Measurements from ENCODE around the gene TRIM65. TPM values are rescaled to one million over a fixed set of nuclear protein-coding genes. Genes with fewer than 3 reads are reported as not detected.

The TRIM65 gene
- total and polyA plus RNA-seq, 2 of the 13 experiments (the other 11 are each of a cell fraction or from before 2014, with no cell fraction given): 10.3 to 22.4 TPM

DNA sequence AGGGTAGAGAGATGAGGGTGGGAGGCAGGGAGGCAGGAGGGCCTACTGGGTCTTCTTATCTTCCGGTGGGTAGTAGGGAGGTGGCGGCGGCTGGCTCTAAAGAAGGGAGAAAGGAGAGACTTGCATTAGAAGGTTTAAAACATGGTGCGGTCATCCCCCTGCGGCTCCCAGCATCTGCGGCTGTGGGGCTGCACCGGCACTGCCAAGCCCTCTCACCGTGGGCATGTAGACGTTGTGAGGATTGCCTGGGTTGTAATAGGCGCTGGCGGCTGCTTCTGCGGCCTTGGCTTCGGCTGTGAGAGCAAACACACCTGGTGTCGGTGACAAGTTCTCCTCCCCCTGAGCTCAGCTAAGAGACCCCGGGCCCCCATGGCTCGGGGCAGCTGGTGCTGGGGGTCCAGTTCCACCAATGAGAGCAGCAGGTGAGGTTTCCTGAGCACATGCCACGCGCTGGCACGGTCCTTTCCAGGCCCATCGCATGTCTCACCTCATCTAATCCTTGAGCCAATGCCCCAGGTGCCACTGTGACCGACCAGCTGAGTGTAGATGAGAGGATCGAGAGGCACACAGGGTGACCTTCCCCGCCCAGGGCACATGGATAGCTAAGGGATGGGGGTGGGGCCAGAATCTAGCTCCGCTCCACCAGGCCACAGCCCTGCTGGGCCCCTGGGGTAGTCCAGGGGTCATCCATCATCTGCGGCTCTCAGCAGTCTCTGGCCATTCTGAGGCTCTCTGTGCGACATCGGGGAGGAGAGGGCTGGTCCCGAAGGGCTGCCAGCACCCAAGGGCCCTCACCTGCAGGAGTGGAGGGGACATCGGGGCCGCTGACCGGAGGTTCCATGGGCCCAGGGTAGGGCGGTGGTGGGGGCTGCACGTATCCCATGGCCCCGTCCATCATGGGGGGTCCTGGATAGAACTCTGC lies 49.8 kb downstream of the TRIM65 start (continued):
- TF ChIP-seq, protein P1, sequence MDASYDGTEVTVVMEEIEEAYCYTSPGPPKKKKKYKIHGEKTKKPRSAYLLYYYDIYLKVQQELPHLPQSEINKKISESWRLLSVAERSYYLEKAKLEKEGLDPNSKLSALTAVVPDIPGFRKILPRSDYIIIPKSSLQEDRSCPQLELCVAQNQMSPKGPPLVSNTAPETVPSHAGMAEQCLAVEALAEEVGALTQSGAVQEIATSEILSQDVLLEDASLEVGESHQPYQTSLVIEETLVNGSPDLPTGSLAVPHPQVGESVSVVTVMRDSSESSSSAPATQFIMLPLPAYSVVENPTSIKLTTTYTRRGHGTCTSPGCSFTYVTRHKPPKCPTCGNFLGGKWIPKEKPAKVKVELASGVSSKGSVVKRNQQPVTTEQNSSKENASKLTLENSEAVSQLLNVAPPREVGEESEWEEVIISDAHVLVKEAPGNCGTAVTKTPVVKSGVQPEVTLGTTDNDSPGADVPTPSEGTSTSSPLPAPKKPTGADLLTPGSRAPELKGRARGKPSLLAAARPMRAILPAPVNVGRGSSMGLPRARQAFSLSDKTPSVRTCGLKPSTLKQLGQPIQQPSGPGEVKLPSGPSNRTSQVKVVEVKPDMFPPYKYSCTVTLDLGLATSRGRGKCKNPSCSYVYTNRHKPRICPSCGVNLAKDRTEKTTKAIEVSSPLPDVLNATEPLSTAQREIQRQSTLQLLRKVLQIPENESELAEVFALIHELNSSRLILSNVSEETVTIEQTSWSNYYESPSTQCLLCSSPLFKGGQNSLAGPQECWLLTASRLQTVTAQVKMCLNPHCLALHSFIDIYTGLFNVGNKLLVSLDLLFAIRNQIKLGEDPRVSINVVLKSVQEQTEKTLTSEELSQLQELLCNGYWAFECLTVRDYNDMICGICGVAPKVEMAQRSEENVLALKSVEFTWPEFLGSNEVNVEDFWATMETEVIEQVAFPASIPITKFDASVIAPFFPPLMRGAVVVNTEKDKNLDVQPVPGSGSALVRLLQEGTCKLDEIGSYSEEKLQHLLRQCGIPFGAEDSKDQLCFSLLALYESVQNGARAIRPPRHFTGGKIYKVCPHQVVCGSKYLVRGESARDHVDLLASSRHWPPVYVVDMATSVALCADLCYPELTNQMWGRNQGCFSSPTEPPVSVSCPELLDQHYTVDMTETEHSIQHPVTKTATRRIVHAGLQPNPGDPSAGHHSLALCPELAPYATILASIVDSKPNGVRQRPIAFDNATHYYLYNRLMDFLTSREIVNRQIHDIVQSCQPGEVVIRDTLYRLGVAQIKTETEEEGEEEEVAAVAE (CRISPR knock-in tag; IDR thresholded peaks at IDR 0.05; ENCODE audit: borderline replicate concordance): peak; percentile 32; the same call in 1 of the 2 replicates
- TF ChIP-seq CHD4 (IDR thresholded peaks at IDR 0.05; ENCODE audit: borderline replicate concordance, low read length): no peak
- TF ChIP-seq, protein P2, sequence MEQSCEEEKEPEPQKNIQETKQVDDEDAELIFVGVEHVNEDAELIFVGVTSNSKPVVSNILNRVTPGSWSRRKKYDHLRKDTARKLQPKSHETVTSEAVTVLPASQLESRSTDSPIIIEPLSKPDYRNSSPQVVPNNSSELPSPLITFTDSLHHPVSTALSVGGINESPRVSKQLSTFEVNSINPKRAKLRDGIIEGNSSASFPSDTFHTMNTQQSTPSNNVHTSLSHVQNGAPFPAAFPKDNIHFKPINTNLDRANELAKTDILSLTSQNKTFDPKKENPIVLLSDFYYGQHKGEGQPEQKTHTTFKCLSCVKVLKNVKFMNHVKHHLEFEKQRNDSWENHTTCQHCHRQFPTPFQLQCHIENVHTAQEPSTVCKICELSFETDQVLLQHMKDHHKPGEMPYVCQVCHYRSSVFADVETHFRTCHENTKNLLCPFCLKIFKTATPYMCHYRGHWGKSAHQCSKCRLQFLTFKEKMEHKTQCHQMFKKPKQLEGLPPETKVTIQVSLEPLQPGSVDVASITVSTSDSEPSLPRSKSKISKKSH (CRISPR knock-in tag; IDR thresholded peaks at IDR 0.05; ENCODE audit: borderline replicate concordance): peak; percentile 97
- peak; percentile 86; the same call in 1 of the 2 replicates for TF ChIP-seq ZBTB20 (CRISPR knock-in tag; IDR thresholded peaks at IDR 0.05; ENCODE audit: borderline replicate concordance, low read depth)
- TF ChIP-seq, protein P3, sequence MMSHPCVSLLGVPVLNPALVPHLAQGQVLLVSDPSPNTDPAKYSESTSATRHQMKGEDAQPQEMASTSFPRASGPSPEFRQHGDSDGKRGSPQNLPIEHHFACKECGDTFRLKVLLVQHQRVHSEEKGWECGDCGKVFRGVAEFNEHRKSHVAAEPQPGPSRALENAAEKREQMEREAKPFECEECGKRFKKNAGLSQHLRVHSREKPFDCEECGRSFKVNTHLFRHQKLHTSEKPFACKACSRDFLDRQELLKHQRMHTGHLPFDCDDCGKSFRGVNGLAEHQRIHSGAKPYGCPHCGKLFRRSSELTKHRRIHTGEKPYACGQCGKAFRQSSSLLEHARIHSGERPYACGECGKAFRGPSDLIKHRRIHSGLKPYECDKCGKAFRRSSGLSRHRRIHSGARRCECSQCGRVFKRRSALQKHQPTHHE (CRISPR knock-in tag; IDR thresholded peaks at IDR 0.05; ENCODE audit: borderline replicate concordance): peak; percentile 80; the same call in 1 of the 2 replicates
- TF ChIP-seq, protein P4, sequence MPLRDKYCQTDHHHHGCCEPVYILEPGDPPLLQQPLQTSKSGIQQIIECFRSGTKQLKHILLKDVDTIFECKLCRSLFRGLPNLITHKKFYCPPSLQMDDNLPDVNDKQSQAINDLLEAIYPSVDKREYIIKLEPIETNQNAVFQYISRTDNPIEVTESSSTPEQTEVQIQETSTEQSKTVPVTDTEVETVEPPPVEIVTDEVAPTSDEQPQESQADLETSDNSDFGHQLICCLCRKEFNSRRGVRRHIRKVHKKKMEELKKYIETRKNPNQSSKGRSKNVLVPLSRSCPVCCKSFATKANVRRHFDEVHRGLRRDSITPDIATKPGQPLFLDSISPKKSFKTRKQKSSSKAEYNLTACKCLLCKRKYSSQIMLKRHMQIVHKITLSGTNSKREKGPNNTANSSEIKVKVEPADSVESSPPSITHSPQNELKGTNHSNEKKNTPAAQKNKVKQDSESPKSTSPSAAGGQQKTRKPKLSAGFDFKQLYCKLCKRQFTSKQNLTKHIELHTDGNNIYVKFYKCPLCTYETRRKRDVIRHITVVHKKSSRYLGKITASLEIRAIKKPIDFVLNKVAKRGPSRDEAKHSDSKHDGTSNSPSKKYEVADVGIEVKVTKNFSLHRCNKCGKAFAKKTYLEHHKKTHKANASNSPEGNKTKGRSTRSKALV (CRISPR knock-in tag; IDR thresholded peaks at IDR 0.05): no peak
- TF ChIP-seq IKZF1 (IDR thresholded peaks at IDR 0.05): no peak
- TF ChIP-seq ZNF674 (CRISPR knock-in tag; IDR thresholded peaks at IDR 0.05; ENCODE audit: low read depth): no peak
- TF ChIP-seq ZNF841 (CRISPR knock-in tag; IDR thresholded peaks at IDR 0.05; ENCODE audit: borderline replicate concordance): 0 out of 2 replicates have a peak, but pooled peaks have one; percentile 23
- no peak for TF ChIP-seq ZNF180 (CRISPR knock-in tag; IDR thresholded peaks at IDR 0.05; ENCODE audit: borderline replicate concordance, low read depth)
- TF ChIP-seq PLRG1 (conservative IDR thresholded peaks at IDR 0.05): no peak
- peak; percentile 92 for TF ChIP-seq ARNTL (CRISPR knock-in tag; IDR thresholded peaks at IDR 0.05)
- TF ChIP-seq, protein P5, sequence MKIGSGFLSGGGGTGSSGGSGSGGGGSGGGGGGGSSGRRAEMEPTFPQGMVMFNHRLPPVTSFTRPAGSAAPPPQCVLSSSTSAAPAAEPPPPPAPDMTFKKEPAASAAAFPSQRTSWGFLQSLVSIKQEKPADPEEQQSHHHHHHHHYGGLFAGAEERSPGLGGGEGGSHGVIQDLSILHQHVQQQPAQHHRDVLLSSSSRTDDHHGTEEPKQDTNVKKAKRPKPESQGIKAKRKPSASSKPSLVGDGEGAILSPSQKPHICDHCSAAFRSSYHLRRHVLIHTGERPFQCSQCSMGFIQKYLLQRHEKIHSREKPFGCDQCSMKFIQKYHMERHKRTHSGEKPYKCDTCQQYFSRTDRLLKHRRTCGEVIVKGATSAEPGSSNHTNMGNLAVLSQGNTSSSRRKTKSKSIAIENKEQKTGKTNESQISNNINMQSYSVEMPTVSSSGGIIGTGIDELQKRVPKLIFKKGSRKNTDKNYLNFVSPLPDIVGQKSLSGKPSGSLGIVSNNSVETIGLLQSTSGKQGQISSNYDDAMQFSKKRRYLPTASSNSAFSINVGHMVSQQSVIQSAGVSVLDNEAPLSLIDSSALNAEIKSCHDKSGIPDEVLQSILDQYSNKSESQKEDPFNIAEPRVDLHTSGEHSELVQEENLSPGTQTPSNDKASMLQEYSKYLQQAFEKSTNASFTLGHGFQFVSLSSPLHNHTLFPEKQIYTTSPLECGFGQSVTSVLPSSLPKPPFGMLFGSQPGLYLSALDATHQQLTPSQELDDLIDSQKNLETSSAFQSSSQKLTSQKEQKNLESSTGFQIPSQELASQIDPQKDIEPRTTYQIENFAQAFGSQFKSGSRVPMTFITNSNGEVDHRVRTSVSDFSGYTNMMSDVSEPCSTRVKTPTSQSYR (CRISPR knock-in tag; IDR thresholded peaks at IDR 0.05; ENCODE audit: borderline replicate concordance): peak; percentile 99
- TF ChIP-seq ZNF780A (CRISPR knock-in tag; IDR thresholded peaks at IDR 0.05): peak; percentile 82; the same call in 1 of the 2 replicates
- peak; percentile 98 for TF ChIP-seq ZNF747 (CRISPR knock-in tag; IDR thresholded peaks at IDR 0.05; ENCODE audit: borderline replicate concordance)

All from HepG2 (cell line).